ENCODE results near the gene FOS. TPM values are rescaled to one million over a fixed set of nuclear protein-coding genes. Genes with fewer than 3 reads are reported as not detected.

The FOS gene
- polyA plus RNA-seq, 1 donor from 2014 or later: 296 TPM

- TF ChIP-seq MXI1 (conservative IDR thresholded peaks at IDR 0.05; ENCODE audit: poor library complexity, severe bottlenecking): no peak
- no peak for TF ChIP-seq EZH2 (IDR thresholded peaks at IDR 0.05; ENCODE audit: borderline replicate concordance, insufficient read depth, low read length, poor library complexity, severe bottlenecking)
- TF ChIP-seq SMC3 (conservative IDR thresholded peaks at IDR 0.05; ENCODE audit: poor library complexity): no peak
- no peak for TF ChIP-seq TAF1 (IDR thresholded peaks at IDR 0.05; ENCODE audit: low read depth)
- TF ChIP-seq, protein P1, sequence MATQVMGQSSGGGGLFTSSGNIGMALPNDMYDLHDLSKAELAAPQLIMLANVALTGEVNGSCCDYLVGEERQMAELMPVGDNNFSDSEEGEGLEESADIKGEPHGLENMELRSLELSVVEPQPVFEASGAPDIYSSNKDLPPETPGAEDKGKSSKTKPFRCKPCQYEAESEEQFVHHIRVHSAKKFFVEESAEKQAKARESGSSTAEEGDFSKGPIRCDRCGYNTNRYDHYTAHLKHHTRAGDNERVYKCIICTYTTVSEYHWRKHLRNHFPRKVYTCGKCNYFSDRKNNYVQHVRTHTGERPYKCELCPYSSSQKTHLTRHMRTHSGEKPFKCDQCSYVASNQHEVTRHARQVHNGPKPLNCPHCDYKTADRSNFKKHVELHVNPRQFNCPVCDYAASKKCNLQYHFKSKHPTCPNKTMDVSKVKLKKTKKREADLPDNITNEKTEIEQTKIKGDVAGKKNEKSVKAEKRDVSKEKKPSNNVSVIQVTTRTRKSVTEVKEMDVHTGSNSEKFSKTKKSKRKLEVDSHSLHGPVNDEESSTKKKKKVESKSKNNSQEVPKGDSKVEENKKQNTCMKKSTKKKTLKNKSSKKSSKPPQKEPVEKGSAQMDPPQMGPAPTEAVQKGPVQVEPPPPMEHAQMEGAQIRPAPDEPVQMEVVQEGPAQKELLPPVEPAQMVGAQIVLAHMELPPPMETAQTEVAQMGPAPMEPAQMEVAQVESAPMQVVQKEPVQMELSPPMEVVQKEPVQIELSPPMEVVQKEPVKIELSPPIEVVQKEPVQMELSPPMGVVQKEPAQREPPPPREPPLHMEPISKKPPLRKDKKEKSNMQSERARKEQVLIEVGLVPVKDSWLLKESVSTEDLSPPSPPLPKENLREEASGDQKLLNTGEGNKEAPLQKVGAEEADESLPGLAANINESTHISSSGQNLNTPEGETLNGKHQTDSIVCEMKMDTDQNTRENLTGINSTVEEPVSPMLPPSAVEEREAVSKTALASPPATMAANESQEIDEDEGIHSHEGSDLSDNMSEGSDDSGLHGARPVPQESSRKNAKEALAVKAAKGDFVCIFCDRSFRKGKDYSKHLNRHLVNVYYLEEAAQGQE (IDR thresholded peaks at IDR 0.05; ENCODE audit: borderline replicate concordance): no peak
- TF ChIP-seq EP300 (conservative IDR thresholded peaks at IDR 0.05; ENCODE audit: poor library complexity, severe bottlenecking): no peak
- no peak for TF ChIP-seq RAD21 (conservative IDR thresholded peaks at IDR 0.05)
- TF ChIP-seq POLR2AphosphoS5 (IDR thresholded peaks at IDR 0.05): no peak
- TF ChIP-seq, protein P2, sequence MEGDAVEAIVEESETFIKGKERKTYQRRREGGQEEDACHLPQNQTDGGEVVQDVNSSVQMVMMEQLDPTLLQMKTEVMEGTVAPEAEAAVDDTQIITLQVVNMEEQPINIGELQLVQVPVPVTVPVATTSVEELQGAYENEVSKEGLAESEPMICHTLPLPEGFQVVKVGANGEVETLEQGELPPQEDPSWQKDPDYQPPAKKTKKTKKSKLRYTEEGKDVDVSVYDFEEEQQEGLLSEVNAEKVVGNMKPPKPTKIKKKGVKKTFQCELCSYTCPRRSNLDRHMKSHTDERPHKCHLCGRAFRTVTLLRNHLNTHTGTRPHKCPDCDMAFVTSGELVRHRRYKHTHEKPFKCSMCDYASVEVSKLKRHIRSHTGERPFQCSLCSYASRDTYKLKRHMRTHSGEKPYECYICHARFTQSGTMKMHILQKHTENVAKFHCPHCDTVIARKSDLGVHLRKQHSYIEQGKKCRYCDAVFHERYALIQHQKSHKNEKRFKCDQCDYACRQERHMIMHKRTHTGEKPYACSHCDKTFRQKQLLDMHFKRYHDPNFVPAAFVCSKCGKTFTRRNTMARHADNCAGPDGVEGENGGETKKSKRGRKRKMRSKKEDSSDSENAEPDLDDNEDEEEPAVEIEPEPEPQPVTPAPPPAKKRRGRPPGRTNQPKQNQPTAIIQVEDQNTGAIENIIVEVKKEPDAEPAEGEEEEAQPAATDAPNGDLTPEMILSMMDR (IDR thresholded peaks at IDR 0.05; ENCODE audit: poor library complexity, severe bottlenecking): no peak
- no peaks in the 10 kb centered on the region for H3K9me3 ChIP-seq (ENCODE audit: low read length)
- H3K9me2 ChIP-seq (ENCODE audit: insufficient read depth, low read length): no peaks in the 10 kb centered on the region
- H3K4me3 ChIP-seq (ENCODE audit: low read length): no peak overlapping the region
- no peak overlapping the region for H3K4me2 ChIP-seq (ENCODE audit: low read length)
- H3K27me3 ChIP-seq (ENCODE audit: insufficient read depth, low read depth, low read length): no peaks in the 10 kb centered on the region
- no peaks in the 10 kb centered on the region for H3K79me2 ChIP-seq (replicated peaks; ENCODE audit: insufficient read depth, low read length)
- peaks cover 3% of the 10 kb centered on the region for H3F3A ChIP-seq (ENCODE audit: insufficient read depth, low read length, poor library complexity, severe bottlenecking)
- H2AFZ ChIP-seq (ENCODE audit: low read depth, low read length): no peak overlapping the region
- H3K36me3 ChIP-seq (ENCODE audit: insufficient read depth, low read length): no peaks in the 10 kb centered on the region
- H3K27ac ChIP-seq (ENCODE audit: low read length): no peak overlapping the region
- no peaks in the 10 kb centered on the region for H4K20me1 ChIP-seq (ENCODE audit: insufficient read depth)
- no peak overlapping the region for H3K9ac ChIP-seq (ENCODE audit: low read length)
Measured at GRCh38 chr14:75254901-75255584, 23.6 kb upstream of the FOS start.

DNA sequence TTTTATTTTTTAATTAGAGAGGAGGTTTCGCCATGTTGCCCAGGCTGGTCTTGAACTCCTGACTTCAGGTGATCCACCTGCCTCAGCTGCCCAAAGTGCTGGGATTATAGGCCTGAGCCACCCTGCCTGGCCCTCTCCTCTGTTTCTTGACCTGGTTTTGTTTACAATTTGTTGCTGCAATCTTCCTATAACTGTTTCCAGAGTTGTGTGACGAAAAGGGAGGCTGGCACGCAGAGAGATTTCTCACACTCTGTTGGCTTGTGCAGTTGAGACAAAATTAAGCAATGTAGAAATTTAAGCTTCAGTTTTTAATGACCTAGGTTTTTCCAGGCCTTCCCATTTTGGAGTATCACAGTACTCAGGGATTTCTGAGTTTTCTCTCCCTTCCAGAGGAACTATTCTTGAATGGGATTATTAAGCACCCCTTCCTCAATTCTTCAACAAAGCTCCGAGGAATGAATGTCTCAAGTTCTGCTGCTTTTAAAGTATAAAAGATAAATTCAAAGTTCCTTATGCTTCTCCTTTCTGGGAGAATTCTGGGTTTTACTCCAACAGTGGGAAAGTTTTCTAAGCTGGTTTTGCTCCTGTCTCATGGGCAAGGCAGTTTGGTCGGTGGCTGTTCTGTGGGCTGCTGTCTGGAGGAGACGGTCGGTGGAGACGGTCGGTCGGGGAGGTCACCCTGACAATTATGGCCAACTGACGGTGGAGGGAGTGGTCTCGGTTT is 20.4 kb upstream of the FOS start:
- H3K9me3 ChIP-seq (ENCODE audit: low read length): no peaks in the 10 kb centered on the region
- H3K9me2 ChIP-seq (ENCODE audit: insufficient read depth, low read length): no peaks in the 10 kb centered on the region
- no peaks in the 10 kb centered on the region for H3K79me2 ChIP-seq (replicated peaks; ENCODE audit: insufficient read depth, low read length)
- H3K27me3 ChIP-seq (ENCODE audit: insufficient read depth, low read depth, low read length): no peaks in the 10 kb centered on the region
- peak overlapping the region; percentile 93 for H3K27ac ChIP-seq (ENCODE audit: low read length)
- no peaks in the 10 kb centered on the region for H4K20me1 ChIP-seq (ENCODE audit: insufficient read depth)
- TF ChIP-seq EP300 (conservative IDR thresholded peaks at IDR 0.05; ENCODE audit: poor library complexity, severe bottlenecking): no peak
- TF ChIP-seq TAF1 (IDR thresholded peaks at IDR 0.05; ENCODE audit: low read depth): no peak
- no peak for TF ChIP-seq RAD21 (conservative IDR thresholded peaks at IDR 0.05)
- TF ChIP-seq MXI1 (conservative IDR thresholded peaks at IDR 0.05; ENCODE audit: poor library complexity, severe bottlenecking): no peak
- no peak for TF ChIP-seq POLR2AphosphoS5 (IDR thresholded peaks at IDR 0.05)
- no peak for TF ChIP-seq EZH2 (IDR thresholded peaks at IDR 0.05; ENCODE audit: borderline replicate concordance, insufficient read depth, low read length, poor library complexity, severe bottlenecking)
- no peak for TF ChIP-seq SMC3 (conservative IDR thresholded peaks at IDR 0.05; ENCODE audit: poor library complexity)
- TF ChIP-seq, protein P1 (IDR thresholded peaks at IDR 0.05; ENCODE audit: borderline replicate concordance): no peak
- TF ChIP-seq, protein P2 (IDR thresholded peaks at IDR 0.05; ENCODE audit: poor library complexity, severe bottlenecking): no peak
- H3K36me3 ChIP-seq (ENCODE audit: insufficient read depth, low read length): no peaks in the 10 kb centered on the region
- no peak overlapping the region for H2AFZ ChIP-seq (ENCODE audit: low read depth, low read length)
- H3F3A ChIP-seq (ENCODE audit: insufficient read depth, low read length, poor library complexity, severe bottlenecking): peaks cover 3% of the 10 kb centered on the region
- peak overlapping the region; percentile 64 for H3K4me3 ChIP-seq (ENCODE audit: low read length)
- peak overlapping the region; percentile 71 for H3K4me2 ChIP-seq (ENCODE audit: low read length)
- peak overlapping the region; percentile 80 for H3K9ac ChIP-seq (ENCODE audit: low read length)
